HEK293 (cell line): ENCODE measurements around the gene KSR1.

Experiments used
- ATF2 ChIP-seq: fragments of 450-650 bp; formaldehyde crosslinking; IDR thresholded peaks from 2 replicates; pipeline ENCODE4 v1.5.1; 2016; ENCODE audit warnings: missing biosample characterization, missing genetic modification characterization, low read depth
- BCL11A ChIP-seq: fragments of 450-650 bp; formaldehyde crosslinking; IDR thresholded peaks from 2 replicates; pipeline ENCODE4 v1.5.1; 2016; ENCODE audit warnings: low read depth, missing biosample characterization, missing genetic modification characterization
- CTCF ChIP-seq: fragments of 450-650 bp; formaldehyde crosslinking; IDR thresholded peaks from 2 replicates; pipeline ENCODE4 v1.5.1; 2016; ENCODE audit warnings: missing biosample characterization, missing genetic modification characterization
- GLIS2 ChIP-seq: fragments of 450-650 bp; formaldehyde crosslinking; IDR thresholded peaks from 2 replicates; pipeline ENCODE4 v1.5.1; 2016; ENCODE audit warnings: missing biosample characterization, missing genetic modification characterization
- MYNN ChIP-seq: fragments of 450-650 bp; formaldehyde crosslinking; IDR thresholded peaks from 2 replicates; pipeline ENCODE4 v1.5.1; 2016; ENCODE audit warnings: missing biosample characterization, missing genetic modification characterization, borderline replicate concordance
- TCF7L2 ChIP-seq: IDR thresholded peaks from 2 replicates; pipeline ENCODE4 v1.6.1; 2011; ENCODE audit warnings: low read depth, mild to moderate bottlenecking, inconsistent platforms, low read length, moderate library complexity, borderline replicate concordance
- ZBTB20 ChIP-seq: fragments of 450-650 bp; formaldehyde crosslinking; IDR thresholded peaks from 2 replicates; pipeline ENCODE4 v1.5.1; 2016; ENCODE audit warnings: missing biosample characterization, missing genetic modification characterization
- ZBTB44 ChIP-seq: fragments of 450-650 bp; IDR thresholded peaks from 2 replicates; pipeline ENCODE4 v1.5.1; 2018; ENCODE audit warnings: missing biosample characterization, mild to moderate bottlenecking, missing genetic modification characterization
- ZNF121 ChIP-seq: fragments of 450-650 bp; formaldehyde crosslinking; IDR thresholded peaks from 2 replicates; pipeline ENCODE4 v1.5.1; 2016; ENCODE audit warnings: missing biosample characterization, missing genetic modification characterization
- ZNF132 ChIP-seq: fragments of 450-650 bp; formaldehyde crosslinking; IDR thresholded peaks from 2 replicates; pipeline ENCODE4 v1.5.1; 2017; ENCODE audit warnings: missing biosample characterization, missing genetic modification characterization, borderline replicate concordance
- ZNF133 ChIP-seq: fragments of 450-650 bp; formaldehyde crosslinking; IDR thresholded peaks from 2 replicates; pipeline ENCODE4 v1.5.1; 2016; ENCODE audit warnings: missing biosample characterization, missing genetic modification characterization
- ZNF324 ChIP-seq: fragments of 450-650 bp; formaldehyde crosslinking; IDR thresholded peaks from 2 replicates; pipeline ENCODE4 v1.5.1; 2016; ENCODE audit warnings: missing biosample characterization, missing genetic modification characterization
- ZNF664 ChIP-seq: fragments of 450-650 bp; formaldehyde crosslinking; IDR thresholded peaks from 2 replicates; pipeline ENCODE4 v1.5.1; 2016; ENCODE audit warnings: missing biosample characterization, missing genetic modification characterization
- ZNF777 ChIP-seq: fragments of 450-650 bp; formaldehyde crosslinking; IDR thresholded peaks from 2 replicates; pipeline ENCODE4 v1.5.1; 2017; ENCODE audit warnings: missing biosample characterization, missing genetic modification characterization, borderline replicate concordance

- TF ChIP-seq ZNF121 (tag by site-specific recombination) (no peak), ATF2 (tag by site-specific recombination) (no peak), BCL11A (tag by site-specific recombination) (no peak), CTCF (tag by site-specific recombination) (no peak), ZBTB44 (tag by site-specific recombination) (no peak), ZNF132 (tag by site-specific recombination) (no peak), MYNN (tag by site-specific recombination) (no peak), TCF7L2 (no peak), ZNF777 (tag by site-specific recombination) (no peak), ZNF324 (tag by site-specific recombination) (no peak), ZNF133 (tag by site-specific recombination) (no peak), ZNF664 (tag by site-specific recombination) (no peak), GLIS2 (tag by site-specific recombination) (no peak), ZBTB20 (tag by site-specific recombination) (no peak)
These were observed 175.9 kb downstream of the KSR1 start for GRCh38 chr17:27631897-27632725.
